GM10266 (cell line): ENCODE data around the gene INPP5F.

ENCODE experiments used
- DNase-seq: peaks from one replicate; pipeline ENCODE4 v3.0.0; 2012; ENCODE audit errors: extremely low spot score
- TF ChIP-seq, protein P1 (sequence below): IDR thresholded peaks from 2 replicates; pipeline ENCODE4 v1.5.1; 2012; ENCODE audit warnings: mild to moderate bottlenecking, low read depth; ENCODE audit not compliant: control insufficient read depth, insufficient read depth; ENCODE audit errors: missing control alignments

The INPP5F gene

DNA sequence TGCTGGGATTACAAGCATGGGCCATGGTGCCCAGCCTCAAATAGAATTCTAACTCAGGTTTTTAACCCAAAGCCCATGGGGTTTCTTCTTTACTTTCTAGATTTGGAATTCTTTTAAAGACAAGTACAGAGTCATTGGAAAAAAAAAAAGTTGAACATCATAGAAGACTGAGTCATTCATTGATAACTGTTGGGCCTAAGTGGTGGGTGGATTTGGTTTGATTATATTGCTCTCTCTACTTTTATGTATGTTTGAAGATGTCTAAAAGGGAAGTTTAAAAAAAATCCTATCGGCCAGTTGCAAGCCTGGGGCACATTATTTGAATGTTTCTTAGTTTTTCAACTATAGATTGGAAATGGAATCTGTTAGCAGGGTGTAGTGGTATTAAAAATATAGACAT is 49.7 kb downstream of the INPP5F start:
- TF ChIP-seq, protein P1, sequence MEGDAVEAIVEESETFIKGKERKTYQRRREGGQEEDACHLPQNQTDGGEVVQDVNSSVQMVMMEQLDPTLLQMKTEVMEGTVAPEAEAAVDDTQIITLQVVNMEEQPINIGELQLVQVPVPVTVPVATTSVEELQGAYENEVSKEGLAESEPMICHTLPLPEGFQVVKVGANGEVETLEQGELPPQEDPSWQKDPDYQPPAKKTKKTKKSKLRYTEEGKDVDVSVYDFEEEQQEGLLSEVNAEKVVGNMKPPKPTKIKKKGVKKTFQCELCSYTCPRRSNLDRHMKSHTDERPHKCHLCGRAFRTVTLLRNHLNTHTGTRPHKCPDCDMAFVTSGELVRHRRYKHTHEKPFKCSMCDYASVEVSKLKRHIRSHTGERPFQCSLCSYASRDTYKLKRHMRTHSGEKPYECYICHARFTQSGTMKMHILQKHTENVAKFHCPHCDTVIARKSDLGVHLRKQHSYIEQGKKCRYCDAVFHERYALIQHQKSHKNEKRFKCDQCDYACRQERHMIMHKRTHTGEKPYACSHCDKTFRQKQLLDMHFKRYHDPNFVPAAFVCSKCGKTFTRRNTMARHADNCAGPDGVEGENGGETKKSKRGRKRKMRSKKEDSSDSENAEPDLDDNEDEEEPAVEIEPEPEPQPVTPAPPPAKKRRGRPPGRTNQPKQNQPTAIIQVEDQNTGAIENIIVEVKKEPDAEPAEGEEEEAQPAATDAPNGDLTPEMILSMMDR = no peak
- DNase-seq = no peak

DNA sequence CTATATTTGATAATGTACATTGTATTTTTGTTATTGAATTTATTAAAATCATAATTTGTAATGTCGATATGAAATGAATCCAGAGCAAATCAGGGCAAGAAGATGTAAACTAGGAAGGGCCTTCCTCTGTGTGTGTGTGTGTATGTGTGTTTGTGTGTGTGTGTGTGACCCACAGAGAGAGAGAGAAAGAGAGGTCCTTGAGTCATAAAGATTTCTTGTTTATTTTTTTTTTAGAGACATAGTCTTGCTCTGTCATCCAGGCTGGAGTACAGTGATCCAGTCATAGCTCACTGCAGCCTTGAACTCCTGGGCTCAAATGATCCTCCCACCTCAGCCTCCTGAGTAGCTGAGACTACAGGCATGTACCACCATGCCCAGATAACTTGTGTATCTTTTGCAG is 50.7 kb downstream of the INPP5F start:
- TF ChIP-seq, protein P1 = no peak
- no peak for DNase-seq

DNA sequence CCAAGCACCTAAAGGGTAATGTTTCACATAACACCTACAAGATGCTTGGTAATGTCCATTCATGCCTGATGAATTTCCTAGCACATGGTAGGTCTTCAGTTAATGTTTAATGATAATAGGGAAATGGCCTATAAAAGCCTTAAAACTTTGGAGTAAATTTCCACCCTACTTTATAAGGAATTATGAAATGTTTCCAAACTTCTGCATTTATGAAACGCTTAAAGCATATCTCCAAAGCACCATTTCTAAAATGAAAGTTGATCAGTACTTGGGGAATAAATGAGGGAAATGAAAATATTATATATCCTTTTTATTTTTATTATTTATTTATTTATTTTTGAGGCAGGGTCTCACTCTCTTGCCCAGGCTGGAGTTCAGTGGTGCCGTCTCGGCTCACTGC is 51.8 kb downstream of the INPP5F start:
- TF ChIP-seq, protein P1 = no peak
- no peak for DNase-seq

DNA sequence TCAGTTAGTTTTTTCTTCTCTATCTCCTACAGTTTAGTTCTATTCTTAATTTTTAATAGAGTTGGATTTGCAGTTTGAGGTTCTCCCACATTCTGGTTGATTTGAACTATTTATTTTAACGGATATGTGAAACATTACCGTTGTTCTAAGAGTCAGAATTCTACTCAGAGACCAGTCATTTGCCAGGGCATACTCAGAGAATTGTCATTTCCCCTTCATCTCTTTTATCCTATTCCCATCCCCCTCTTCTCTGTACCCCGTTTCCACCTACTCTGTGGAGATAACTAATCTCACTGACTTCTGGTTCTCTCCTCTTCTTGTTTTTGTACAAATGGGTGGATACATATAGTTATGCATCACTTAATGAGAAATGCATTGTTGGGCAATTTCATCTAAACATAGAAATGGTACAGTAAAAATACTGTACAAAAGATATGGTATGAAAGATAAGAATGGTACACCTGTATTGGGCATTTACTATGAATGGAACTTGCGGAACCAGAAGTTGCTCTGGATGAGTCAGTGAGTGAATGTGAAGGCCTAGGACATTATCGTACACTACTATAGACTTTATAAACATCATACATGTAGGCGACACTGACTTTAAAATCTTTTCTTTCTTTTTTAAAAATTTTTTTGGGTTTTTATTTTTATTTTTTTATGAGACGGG is 53.1 kb downstream of the INPP5F start:
- TF ChIP-seq, protein P1 = no peak
- DNase-seq = no peak

DNA sequence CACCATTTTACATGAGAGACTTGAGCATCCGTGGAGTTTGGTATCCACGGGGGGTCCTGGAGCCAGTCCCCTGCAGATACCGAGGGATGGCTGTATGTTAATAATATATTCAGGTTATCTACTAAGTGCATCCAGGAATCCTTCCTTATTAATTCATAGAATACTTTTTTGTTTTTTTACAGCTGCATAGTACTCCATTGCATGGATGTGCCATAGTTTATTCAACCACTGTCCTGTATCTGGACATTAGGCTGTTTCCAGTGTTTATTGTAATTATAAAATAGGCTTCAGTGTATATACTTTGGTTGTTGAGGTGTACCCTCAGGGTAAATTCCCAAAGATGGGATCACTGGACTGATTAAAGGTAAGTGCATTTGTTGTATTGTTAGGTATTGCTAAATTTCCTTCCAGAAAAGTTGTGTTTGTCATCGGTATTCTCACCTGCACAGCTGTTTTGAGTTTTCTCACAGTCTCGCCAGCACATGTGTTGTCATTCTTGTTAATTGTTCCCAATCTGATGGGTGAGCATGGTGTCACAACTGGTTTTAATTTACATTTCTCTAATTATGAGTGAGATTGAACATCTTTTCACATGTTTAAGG is 55.1 kb downstream of the INPP5F start:
- TF ChIP-seq, protein P1 = no peak
- no peak for DNase-seq

DNA sequence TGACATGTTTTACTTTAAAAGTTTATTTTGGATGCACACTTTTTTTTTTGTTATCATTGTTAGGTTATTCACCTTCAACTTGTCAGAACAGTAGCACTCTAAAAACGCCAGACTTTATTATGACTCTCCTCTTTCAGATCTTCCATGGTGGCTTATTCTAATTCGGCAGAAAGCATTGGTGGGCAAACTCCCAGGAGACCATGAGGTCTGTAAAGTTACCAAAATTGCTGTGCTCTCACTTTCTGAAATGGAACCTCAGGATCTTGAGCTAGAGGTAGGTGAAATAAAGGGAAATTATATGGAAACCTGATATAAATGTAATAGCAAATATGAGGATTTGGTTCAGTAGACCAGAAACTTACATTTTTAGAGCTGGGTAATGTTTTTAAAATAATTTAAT is 55.6 kb downstream of the INPP5F start:
- TF ChIP-seq, protein P1 = no peak
- DNase-seq = no peak

DNA sequence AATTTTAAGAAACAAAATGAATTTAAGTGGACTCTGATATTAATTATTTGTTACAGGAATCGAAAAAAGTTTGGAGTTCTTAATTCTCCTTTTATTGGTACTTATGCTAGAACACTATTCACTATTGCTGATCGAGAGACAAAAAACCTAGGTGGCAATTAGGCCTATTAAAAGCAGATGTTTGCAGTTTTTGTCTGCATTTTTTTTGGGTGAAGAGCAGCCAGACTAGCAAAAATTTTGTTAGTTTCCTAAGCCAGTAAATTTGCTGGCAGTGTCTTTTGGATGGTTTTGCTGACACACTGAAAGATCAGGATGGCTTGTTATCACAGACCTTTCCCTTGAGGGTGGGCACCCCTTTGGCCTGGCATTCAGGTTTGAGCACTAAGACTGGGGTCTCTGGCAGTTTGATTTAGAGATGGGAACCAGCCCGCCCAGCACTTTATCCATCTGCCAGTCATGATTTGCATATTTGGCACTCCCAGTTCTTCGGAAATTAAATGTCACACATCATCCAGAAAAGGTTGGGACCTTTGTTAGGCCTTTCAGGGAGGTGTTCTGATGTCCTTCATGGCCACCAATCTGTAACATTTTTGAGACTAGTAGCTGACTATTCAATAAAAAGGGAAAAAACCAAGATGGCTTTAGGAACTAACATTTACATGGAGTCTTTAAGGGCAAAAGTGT is 57.3 kb downstream of the INPP5F start:
- no peak for DNase-seq
- TF ChIP-seq, protein P1 = no peak
